GM21825 (cell line): ENCODE data around the gene DENR.
A peak's percentile ranks its signal among the peaks of the same experiment; 100 is the strongest.

Experiments used
- ATAC-seq: cut with Tn5 transposase; IDR thresholded peaks from one replicate; pipeline ENCODE4 v1.9.1; 2021; ENCODE audit warnings: mild to moderate bottlenecking, moderate library complexity; ENCODE audit not compliant: unreplicated experiment

The DENR gene

DNA sequence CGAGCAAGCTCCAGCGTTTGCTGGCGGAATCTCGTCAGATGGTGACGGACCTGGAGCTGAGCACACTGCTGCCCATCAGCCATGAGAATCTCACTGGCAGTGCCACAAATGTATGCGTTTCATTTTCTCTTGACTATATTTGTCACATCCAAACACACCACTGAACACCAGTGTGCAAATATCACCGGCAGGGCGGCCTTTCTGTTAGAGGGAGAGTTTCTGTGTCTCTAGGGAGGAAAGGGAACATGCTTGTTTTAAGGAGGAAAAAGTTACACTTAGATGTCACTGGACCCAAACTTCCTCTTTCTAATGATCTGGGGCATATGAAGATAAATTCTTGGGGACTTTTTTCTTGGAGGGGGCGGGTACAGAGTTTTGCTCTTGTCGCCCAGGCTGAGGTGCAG lies 60.7 kb downstream of the DENR start:
- ATAC-seq = peak; percentile 66

DNA sequence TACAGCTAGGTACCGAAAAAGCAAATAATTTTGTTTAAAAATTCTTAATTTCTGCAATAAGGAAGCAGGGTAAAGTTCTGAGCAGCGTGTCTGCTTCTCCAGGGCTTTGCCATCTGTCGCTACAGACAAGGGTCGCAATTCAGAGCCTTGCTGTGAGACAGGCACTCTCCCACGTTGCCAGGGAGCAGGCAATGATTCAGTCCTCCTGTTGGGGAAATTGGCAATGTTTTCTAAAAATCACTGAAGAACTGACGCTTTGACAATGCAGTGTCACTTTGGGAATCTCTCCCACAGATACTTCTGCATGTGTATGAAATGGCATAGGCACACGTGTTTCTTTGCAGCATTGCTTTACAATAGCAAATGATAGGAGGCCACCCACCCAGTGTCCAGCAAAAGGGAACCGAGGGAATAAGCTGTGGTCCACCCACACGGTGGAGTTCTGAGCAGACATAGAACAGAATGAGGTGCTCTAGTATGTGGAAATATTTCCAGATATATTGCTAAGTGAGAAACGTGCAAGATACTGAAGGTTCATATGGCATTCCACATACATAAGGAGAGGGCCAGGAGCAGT lies 66.7 kb downstream of the DENR start:
- no peak for ATAC-seq

DNA sequence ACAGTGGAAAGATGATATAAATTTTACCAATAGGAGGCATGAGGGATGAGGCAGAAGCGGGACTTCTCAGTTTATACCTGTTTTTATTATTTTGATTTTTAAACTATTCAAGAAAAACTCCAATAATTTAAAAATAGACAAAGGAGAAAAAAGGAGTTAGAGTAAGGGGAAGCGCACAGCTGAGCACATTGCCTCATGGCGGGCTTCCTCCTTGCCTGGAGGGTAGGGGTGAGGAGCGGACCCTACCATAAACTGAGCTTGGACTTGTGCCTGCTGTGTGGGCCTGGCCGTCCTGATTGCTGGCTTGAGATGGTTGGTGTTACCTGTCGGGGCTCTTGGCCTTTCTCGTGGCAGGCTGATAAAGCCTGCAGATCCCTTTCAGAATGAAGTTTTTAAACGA lies 67.5 kb downstream of the DENR start:
- ATAC-seq = no peak
